ENCODE data around the gene ZNF432.

Gene ZNF432

DNA sequence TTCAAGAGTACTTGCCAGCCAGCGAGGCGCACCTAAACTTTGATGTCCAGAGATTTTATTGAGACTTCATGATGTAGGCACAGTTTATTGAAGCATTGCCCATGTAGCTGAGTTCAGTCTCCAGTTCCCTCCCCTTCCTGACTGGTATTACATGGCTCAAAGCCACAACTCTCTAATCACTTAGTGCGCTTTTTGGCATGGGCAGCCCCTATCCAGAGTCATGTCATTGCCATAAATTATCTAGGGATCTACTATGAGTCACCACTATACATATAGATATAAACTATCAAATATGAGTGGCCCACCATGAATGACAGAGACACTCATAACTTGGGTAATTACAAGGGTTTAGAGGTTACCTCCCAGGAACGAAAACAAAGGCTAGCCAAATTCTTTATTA lies 28.1 kb downstream of the ZNF432 start:
- no peaks in the 10 kb centered on the region for H3K36me3 ChIP-seq (ENCODE audit: insufficient read depth)
- H3K4me1 ChIP-seq (ENCODE audit: low read depth, poor library complexity, severe bottlenecking), result no peaks in the 10 kb centered on the region
- no peak overlapping the region for H3K27ac ChIP-seq
- H3K79me2 ChIP-seq (ENCODE audit: insufficient read depth, low read depth), result no peaks in the 10 kb centered on the region
- no peaks in the 10 kb centered on the region for H4K20me1 ChIP-seq (ENCODE audit: insufficient read depth)
- no peak overlapping the region for H3K4me2 ChIP-seq
- H3K27me3 ChIP-seq (ENCODE audit: insufficient read depth, low read depth), result no peaks in the 10 kb centered on the region
- no peak overlapping the region for H2AFZ ChIP-seq (ENCODE audit: low read depth)
- TF ChIP-seq, protein P1, sequence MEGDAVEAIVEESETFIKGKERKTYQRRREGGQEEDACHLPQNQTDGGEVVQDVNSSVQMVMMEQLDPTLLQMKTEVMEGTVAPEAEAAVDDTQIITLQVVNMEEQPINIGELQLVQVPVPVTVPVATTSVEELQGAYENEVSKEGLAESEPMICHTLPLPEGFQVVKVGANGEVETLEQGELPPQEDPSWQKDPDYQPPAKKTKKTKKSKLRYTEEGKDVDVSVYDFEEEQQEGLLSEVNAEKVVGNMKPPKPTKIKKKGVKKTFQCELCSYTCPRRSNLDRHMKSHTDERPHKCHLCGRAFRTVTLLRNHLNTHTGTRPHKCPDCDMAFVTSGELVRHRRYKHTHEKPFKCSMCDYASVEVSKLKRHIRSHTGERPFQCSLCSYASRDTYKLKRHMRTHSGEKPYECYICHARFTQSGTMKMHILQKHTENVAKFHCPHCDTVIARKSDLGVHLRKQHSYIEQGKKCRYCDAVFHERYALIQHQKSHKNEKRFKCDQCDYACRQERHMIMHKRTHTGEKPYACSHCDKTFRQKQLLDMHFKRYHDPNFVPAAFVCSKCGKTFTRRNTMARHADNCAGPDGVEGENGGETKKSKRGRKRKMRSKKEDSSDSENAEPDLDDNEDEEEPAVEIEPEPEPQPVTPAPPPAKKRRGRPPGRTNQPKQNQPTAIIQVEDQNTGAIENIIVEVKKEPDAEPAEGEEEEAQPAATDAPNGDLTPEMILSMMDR (conservative IDR thresholded peaks at IDR 0.05; ENCODE audit: low read depth, low read length), result no peak
- no peak overlapping the region for H3K4me3 ChIP-seq (IDR thresholded peaks at IDR 0.05; ENCODE audit: insufficient read depth, low read depth, low read length)
- no peak overlapping the region for H3K9ac ChIP-seq

DNA sequence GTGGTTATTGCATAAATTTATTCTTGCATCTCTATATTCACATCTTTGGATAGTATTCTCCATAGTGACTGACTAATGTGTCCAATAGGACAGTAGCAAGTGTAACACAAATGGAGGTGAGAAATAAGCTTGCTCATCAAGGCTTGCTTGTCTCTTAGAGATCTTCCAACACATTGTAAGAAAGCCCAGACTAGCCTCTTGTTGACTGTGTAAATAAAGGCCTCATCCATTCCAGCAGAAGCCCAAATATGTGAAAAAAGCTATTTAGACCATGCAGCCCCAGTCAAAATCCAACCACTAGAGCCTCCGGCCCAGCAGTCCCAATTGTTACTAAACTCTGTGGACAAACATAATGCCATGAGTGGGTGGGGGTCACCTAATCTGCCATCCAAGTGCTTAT lies 38.0 kb downstream of the ZNF432 start:
- H3K4me1 ChIP-seq (ENCODE audit: low read depth, poor library complexity, severe bottlenecking), result no peaks in the 10 kb centered on the region
- H3K79me2 ChIP-seq (ENCODE audit: insufficient read depth, low read depth), result no peaks in the 10 kb centered on the region
- H3K27me3 ChIP-seq (ENCODE audit: insufficient read depth, low read depth), result no peaks in the 10 kb centered on the region
- H2AFZ ChIP-seq (ENCODE audit: low read depth), result no peak overlapping the region
- H3K4me3 ChIP-seq (IDR thresholded peaks at IDR 0.05; ENCODE audit: insufficient read depth, low read depth, low read length), result no peak overlapping the region
- no peaks in the 10 kb centered on the region for H4K20me1 ChIP-seq (ENCODE audit: insufficient read depth)
- H3K9ac ChIP-seq, result no peak overlapping the region
- H3K4me2 ChIP-seq, result no peak overlapping the region
- H3K36me3 ChIP-seq (ENCODE audit: insufficient read depth), result no peaks in the 10 kb centered on the region
- TF ChIP-seq, protein P1 (conservative IDR thresholded peaks at IDR 0.05; ENCODE audit: low read depth, low read length), result no peak
- no peak overlapping the region for H3K27ac ChIP-seq

DNA sequence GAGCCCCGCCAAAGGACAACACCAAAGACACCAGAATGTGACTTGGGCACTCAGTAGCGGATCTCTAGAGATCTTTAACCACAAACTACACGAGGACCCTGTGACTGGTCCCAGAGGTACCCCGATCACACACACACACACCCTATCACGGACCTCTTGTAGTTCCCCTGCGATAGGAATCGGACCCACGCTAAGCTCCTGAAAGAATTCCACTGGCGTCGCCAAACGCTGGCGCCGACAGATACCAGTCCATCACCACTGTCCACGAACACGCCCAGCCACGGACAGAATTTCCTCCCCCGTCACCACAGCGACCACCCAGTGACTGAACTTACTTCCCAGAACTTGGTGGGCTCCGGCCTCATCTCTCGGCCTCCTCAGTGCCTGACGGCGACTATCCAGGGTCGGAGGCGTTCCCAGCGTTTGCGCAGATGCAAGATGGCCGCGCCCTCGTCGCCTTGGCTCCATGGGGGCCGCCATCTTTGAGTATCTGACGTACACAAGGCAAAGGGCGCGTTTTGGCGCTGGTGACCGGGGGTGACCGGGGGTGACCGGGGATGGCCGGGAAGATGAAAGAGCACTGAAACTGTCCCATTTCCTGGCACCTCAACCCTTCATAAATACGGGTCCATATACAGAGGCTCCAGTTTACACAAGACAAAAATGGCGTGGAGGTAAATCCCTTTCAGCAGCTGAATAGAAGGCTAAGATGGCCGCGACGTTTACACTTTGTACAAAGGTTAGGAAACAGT lies 40.7 kb downstream of the ZNF432 start, which contains the start of gene ZNF615:
Gene ZNF615 (minus strand): TSS at position 406 of the 752 bp plus-strand sequence. CDS start 4,500 bp downstream, outside the sequence.
- no peaks in the 10 kb centered on the region for H4K20me1 ChIP-seq (ENCODE audit: insufficient read depth)
- H3K4me1 ChIP-seq (ENCODE audit: low read depth, poor library complexity, severe bottlenecking), result no peaks in the 10 kb centered on the region
- H3K27ac ChIP-seq, result peak within 1 kb of the TSS; percentile 21; the same call in 1 of the 2 replicates
- peak within 1 kb of the TSS; percentile 85 for H2AFZ ChIP-seq (ENCODE audit: low read depth)
- no peak within 1 kb of the TSS; the same call in 1 of the 2 replicates for H3K4me2 ChIP-seq
- no peaks in the 10 kb centered on the region for H3K36me3 ChIP-seq (ENCODE audit: insufficient read depth)
- TF ChIP-seq, protein P1 (conservative IDR thresholded peaks at IDR 0.05; ENCODE audit: low read depth, low read length), result no peak
- H3K9ac ChIP-seq, result peak within 1 kb of the TSS; percentile 30; the same call in 1 of the 2 replicates
- peak within 1 kb of the TSS; percentile 52 for H3K4me3 ChIP-seq (IDR thresholded peaks at IDR 0.05; ENCODE audit: insufficient read depth, low read depth, low read length)
- H3K79me2 ChIP-seq (ENCODE audit: insufficient read depth, low read depth), result no peaks in the 10 kb centered on the region
- H3K27me3 ChIP-seq (ENCODE audit: insufficient read depth, low read depth), result no peaks in the 10 kb centered on the region

DNA sequence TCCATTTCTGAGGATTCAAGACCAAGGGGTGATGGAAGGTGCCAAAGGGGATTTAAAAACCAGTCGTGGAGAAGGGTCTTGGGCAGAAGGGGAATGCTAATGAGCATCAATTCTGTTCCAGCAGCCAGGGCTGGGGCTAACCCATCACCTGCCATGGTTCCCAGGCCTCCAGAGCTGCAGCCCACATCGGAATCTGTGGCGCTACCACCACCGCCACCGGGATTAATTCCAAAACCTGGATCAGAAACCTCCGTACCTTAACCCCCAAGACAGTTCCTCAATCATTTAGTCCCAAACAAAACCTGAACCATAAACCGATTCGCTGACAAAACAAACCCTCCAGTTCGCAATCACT lies 41.2 kb downstream of the ZNF432 start:
- H4K20me1 ChIP-seq (ENCODE audit: insufficient read depth), result no peaks in the 10 kb centered on the region
- no peaks in the 10 kb centered on the region for H3K27me3 ChIP-seq (ENCODE audit: insufficient read depth, low read depth)
- H3K79me2 ChIP-seq (ENCODE audit: insufficient read depth, low read depth), result no peaks in the 10 kb centered on the region
- H3K4me1 ChIP-seq (ENCODE audit: low read depth, poor library complexity, severe bottlenecking), result no peaks in the 10 kb centered on the region
- TF ChIP-seq, protein P1 (conservative IDR thresholded peaks at IDR 0.05; ENCODE audit: low read depth, low read length), result no peak
- H3K27ac ChIP-seq, result no peak overlapping the region
- H3K4me2 ChIP-seq, result no peak overlapping the region
- peak overlapping the region; percentile 52 for H3K4me3 ChIP-seq (IDR thresholded peaks at IDR 0.05; ENCODE audit: insufficient read depth, low read depth, low read length)
- no peaks in the 10 kb centered on the region for H3K36me3 ChIP-seq (ENCODE audit: insufficient read depth)
- no peak overlapping the region for H3K9ac ChIP-seq
- H2AFZ ChIP-seq (ENCODE audit: low read depth), result peak overlapping the region; percentile 85

Data from KMS-11 (cell line).